HG03432 (cell line): ENCODE measurements around the gene WWOX.
"Not testable (repeated sequence)": the region's sequence is repeated elsewhere in the genome, so short reads cannot be mapped to it uniquely, and the experiment has no call there.

Experiments
- ATAC-seq: cut with Tn5 transposase; IDR thresholded peaks from one replicate; pipeline ENCODE4 v1.9.1; 2021; ENCODE audit warnings: mild to moderate bottlenecking, moderate library complexity; ENCODE audit not compliant: unreplicated experiment

The WWOX gene

GRCh38 chr16:79195938-79196337 lies 1096.5 kb downstream of the WWOX start:
- no peak for ATAC-seq

DNA sequence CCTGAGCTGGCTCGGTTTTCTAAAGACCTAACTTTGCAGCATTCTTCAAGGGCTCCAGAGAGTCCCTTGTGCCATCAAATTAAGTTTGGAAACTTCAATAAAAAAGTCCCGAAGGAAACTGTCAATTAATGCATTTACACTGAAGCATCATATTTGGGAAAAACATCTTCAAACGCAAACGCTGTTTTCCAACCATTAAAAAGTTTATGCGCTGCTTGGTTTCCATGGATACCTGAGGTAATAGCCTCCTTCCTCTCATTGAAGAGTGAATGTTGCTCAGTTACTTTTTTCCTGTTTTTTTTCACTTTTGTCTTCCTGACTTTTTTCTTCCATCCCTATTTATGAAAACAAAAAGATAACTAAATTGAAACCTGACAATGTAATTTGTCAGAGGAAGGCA lies 1102.0 kb downstream of the WWOX start:
- no peak for ATAC-seq

- ATAC-seq = no peak
These were observed 1103.5 kb downstream of the WWOX start for GRCh38 chr16:79202977-79203376.

DNA sequence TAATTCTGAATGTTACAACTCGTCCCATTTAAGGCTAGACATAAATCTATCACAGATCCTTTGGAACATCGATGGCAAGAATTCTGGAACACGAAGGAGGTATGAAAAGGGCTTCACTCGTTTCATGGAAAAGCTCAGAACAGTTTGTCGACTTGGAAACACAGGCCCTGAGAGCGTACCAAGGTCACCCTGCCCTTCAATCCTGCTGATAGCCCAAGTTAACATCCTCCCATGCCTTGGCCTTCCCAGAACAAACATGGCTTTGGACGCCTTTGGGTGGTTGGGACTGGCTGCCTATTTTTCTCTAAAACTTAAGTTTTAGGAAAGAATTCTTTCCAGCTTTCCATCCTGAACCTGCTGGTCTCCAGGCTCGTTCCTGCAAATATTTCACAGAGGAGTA lies 1105.0 kb downstream of the WWOX start:
- no peak for ATAC-seq

GRCh38 chr16:79206889-79207288 lies 1107.4 kb downstream of the WWOX start:
- no peak for ATAC-seq

GRCh38 chr16:79209308-79209707 lies 1109.9 kb downstream of the WWOX start:
- no peak for ATAC-seq

DNA sequence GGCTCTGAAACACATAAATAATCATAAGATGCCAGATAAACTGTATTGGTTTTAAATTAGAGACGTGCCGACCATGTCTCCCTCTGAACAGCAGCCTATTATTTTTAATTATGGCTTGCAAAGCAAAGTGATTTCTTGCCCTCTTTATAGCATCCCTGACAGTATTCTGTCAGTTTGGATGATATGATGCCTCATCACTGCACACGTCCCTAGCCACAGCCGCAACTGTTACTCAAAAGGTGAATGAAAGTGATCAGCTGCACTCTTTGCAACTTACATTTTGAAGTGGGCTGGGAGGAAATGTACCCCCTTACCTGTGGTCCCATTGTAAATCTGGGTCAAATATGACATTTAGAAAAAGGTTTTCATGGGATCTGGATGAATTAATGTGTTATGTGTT lies 1111.2 kb downstream of the WWOX start:
- no peak for ATAC-seq

- ATAC-seq = no peak
These were observed 1112.1 kb downstream of the WWOX start for GRCh38 chr16:79211586-79211985.

DNA sequence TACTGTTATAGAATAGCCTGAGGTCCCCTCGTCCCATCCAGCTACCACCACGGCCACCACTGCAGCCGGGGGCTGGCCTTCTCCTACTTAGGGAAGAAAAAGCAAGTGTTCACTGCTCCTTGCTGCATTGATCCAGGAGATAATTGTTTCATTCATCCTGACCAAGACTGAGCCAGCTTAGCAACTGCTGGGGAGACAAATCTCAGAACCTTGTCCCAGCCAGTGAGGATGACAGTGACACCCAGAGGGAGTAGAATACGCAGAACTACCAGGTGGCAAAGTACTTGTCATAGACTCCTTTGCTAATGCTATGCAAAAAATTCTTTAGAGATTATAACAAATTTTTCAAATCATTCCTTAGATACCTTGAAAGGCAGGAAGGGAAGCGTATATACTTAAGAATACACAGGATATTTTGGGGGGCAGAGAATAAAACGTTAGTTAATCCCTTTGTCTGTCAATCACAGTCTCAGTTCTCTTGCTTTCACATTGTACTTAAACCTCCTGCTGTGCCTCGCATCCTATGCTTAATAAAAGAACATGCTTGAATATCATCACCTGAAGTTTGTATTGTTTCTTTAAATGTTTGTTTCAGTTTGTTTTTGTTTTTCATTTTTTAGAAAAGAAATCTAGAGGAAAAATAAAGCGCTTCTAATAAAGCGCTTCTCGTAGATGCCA lies 1112.8 kb downstream of the WWOX start:
- ATAC-seq = no peak

- no peak for ATAC-seq
These were observed 1113.8 kb downstream of the WWOX start for GRCh38 chr16:79213214-79213613.

- ATAC-seq = no peak
These were observed 1115.8 kb downstream of the WWOX start for GRCh38 chr16:79215289-79215688.

- no peak for ATAC-seq
These were observed 1118.0 kb downstream of the WWOX start for GRCh38 chr16:79217375-79218011.

GRCh38 chr16:79218351-79218750 lies 1118.9 kb downstream of the WWOX start:
- no peak for ATAC-seq

DNA sequence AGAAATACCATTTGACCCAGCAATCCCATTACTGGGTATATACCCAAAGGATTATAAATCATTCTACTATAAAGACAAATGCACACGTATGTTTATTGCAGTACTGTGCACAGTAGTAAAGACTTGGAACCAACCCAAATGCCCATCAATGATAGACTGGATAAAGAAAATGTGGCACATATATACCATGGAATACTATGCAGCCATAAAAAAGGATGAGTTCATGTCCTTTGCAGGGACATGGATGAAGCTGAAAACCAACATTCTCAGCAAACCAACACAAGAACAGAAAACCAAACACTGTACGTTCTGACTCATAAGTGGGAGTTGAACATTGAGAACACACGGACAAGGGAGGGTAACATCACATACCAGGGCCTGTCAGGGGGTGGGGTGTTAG lies 1126.5 kb downstream of the WWOX start:
- not testable (repeated sequence) for ATAC-seq

DNA sequence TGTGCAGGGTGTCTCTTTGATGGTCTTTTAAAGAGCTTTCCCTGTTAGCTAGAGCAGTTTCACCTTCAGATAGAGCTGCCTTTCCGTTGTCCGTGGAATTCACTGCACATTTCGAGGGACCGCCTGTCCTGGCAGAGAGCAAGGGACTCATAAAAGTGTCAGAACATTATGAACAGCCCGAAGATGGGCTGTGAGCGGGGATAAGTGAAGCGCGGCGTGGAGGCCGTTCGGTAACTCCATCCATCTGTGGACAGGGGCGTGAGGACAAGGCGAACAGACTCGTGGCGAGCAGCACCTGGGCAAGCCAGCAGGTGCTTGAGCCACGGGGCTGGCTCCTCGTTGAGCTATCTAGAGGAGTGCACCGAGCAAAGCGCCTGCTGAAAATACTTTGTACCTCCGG lies 1129.9 kb downstream of the WWOX start:
- ATAC-seq = no peak

DNA sequence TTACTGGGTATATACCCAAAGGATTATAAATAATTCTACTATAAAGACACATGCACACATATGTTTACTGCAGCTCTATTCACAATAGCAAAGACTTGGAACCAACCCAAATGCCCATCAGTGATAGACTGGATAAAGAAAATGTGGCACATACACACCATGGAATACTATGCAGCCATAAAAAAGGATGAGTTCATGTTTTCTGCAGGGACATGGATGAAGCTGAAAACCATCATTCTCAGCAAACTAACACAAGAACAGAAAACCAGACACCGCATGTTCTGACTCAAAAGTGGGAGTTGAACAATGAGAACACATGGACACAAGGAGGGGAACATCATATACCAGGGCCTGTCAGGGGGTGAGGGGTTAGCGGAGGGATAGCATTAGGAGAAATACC lies 1146.2 kb downstream of the WWOX start:
- ATAC-seq = not testable (repeated sequence)

DNA sequence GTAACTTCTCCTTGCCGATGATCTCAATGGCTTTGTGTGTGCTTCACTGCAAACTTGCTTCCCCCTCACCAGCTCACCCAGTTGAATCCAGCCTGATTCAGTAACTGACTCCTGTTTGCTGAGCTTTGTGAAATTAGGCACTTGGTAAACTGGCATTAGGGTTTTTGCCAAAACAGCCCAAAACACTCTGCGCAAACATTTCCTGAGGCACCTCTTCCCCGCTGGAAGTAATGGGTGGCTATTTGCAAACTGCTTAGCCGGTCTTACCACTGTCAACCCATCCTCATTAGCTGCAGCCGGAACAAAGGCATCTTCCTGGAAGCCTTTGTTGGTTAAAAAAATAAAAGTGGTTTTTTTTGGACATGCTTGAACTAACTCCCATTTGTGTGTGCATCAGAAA lies 1147.9 kb downstream of the WWOX start:
- no peak for ATAC-seq

GRCh38 chr16:79248351-79248750 lies 1148.9 kb downstream of the WWOX start:
- ATAC-seq = no peak

- no peak for ATAC-seq
These were observed 1151.1 kb downstream of the WWOX start for GRCh38 chr16:79250502-79251098.

GRCh38 chr16:79253100-79253631 lies 1153.7 kb downstream of the WWOX start:
- no peak for ATAC-seq

DNA sequence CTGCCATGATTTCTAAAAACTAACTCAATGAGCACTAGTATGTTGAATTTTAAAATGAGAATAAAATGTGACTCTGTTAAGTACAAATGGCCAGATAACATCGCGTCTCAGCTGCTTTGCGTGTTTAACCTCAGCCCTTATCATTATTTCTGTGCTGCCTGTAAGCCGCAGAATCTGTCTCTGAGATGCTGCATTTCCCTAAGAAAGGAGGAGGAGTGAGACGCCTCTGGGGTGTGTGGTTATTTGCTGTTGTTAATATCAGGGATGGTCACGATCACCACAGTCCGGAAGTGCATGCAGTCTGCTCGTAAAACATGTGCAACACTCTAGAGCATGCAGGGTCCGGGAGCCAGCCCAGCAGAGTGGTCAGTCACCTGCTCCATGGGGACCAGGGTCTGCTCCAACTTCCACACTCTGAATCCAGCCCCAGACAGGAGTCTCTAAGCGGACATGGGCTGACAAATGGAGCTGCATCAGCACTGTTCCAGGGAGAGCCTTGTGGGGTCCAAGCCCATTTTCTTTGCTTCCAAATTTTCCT lies 1158.6 kb downstream of the WWOX start:
- no peak for ATAC-seq

DNA sequence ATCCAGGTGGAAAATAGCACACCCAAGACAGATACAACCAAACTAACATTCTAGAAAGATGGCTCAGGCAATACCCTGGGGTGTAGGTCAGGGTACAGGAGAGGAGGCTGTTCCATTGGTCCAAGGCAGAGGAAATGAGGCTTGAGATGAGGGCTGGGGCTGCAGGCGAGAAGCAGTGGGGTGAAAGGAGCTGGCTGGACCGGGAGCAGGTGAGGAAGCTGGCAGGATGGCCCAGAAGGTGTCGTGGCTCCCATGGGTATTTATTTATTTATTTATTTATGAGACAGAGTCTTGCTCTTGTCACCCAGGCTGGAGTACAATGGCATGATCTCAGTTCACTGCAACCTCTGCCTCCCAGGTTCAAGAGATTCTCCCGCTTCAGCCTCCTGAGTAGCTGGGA lies 1161.4 kb downstream of the WWOX start:
- not testable (repeated sequence) for ATAC-seq
